Fibroblast of the aortic adventitia (primary cell): ENCODE data around the gene PRRG4. TPM values are rescaled to one million over a fixed set of nuclear protein-coding genes. Genes with fewer than 3 reads are reported as not detected.
A peak's percentile ranks its signal among the peaks of the same experiment; 100 is the strongest.
"Not testable (repeated sequence)": the region's sequence is repeated elsewhere in the genome, so short reads cannot be mapped to it uniquely, and the experiment has no call there.

Experiments used
- DNase-seq: peaks from one replicate; pipeline ENCODE4 v3.0.0-alpha.2; 2010; ENCODE audit warnings: low read depth
- H3K4me3 ChIP-seq: 2 replicates; pipeline ENCODE4 v1.5.1; 2011; ENCODE audit warnings: low read depth, mild to moderate bottlenecking, control low read depth, low read length, moderate library complexity
- total RNA-seq: library from RNA; depleted of rRNA; stranded (reverse); fragments of >200 nt; gene quantifications from 2 replicates; pipeline ENCODE4 v1.2.3, GENCODE V29; 2012; ENCODE audit warnings: low replicate concordance
- TF ChIP-seq, protein P1 (sequence below): IDR thresholded peaks from 2 replicates; pipeline ENCODE4 v1.5.1; 2011; ENCODE audit warnings: mild to moderate bottlenecking, low read length, control low read depth, inconsistent platforms; ENCODE audit not compliant: insufficient read depth

PRRG4 gene
- total RNA-seq, 1 donor = 0.36 TPM

DNA sequence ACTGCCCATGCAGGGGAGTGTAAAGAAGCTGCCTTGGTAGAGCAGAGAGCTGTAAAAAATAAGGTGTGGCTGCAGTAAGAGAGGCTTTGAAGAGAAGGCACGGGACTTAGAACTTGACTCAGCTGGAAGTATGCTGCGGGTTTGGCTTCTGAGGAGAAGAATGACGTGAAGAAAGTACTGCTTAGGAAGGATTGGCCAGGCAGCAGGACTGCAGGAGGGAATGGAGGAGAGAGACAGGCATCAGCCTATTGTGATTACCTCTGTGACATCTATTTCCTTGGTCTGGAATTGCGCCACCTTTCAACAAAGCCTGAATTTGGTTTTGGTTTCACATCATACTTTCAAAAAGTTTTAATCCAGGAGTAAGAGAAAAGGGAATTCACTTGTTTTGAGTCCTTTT lies 22.5 kb downstream of the PRRG4 start:
- H3K4me3 ChIP-seq = peak overlapping the region; percentile 9
- TF ChIP-seq, protein P1, sequence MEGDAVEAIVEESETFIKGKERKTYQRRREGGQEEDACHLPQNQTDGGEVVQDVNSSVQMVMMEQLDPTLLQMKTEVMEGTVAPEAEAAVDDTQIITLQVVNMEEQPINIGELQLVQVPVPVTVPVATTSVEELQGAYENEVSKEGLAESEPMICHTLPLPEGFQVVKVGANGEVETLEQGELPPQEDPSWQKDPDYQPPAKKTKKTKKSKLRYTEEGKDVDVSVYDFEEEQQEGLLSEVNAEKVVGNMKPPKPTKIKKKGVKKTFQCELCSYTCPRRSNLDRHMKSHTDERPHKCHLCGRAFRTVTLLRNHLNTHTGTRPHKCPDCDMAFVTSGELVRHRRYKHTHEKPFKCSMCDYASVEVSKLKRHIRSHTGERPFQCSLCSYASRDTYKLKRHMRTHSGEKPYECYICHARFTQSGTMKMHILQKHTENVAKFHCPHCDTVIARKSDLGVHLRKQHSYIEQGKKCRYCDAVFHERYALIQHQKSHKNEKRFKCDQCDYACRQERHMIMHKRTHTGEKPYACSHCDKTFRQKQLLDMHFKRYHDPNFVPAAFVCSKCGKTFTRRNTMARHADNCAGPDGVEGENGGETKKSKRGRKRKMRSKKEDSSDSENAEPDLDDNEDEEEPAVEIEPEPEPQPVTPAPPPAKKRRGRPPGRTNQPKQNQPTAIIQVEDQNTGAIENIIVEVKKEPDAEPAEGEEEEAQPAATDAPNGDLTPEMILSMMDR = no peak
- DNase-seq = peak; percentile 68

DNA sequence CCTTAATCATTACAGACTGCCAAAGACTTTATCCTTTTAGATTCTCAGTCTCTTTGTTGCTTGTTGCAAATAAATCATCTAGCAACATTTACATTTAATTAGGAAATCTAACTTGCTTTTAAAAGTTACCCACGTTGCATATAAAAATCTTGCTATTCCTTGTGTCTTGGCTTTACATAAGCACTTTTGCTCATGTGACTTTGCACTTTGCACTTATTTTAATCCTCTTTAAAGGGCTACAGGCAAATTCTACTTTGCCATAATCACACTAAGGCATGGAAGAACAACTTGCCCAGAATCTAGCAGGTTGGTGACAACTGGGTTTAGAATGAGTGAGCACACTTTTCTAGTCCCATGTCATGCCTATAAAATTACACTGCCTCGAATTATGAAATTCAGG lies 25.9 kb downstream of the PRRG4 start:
- TF ChIP-seq, protein P1 = no peak
- H3K4me3 ChIP-seq = no peak overlapping the region
- DNase-seq = no peak

DNA sequence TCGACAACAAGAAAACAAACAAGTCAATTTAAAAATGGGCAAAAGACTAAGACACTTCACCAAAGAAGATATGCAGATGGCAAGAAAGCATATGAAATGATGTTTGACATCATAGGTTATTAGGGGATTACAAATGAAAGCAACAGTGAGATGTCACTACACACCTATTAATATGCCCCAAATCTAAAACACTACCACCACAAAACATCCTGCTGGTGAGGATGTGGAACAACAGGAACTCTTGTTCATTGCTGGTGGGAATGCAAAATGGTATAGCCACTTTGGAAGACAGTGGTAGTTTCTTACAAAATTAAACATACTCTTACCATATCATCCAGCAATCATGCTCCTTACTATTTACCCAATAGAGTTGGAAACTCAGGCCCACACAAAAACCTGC lies 29.0 kb downstream of the PRRG4 start:
- no peak overlapping the region for H3K4me3 ChIP-seq
- no peak for DNase-seq
- TF ChIP-seq, protein P1 = no peak

DNA sequence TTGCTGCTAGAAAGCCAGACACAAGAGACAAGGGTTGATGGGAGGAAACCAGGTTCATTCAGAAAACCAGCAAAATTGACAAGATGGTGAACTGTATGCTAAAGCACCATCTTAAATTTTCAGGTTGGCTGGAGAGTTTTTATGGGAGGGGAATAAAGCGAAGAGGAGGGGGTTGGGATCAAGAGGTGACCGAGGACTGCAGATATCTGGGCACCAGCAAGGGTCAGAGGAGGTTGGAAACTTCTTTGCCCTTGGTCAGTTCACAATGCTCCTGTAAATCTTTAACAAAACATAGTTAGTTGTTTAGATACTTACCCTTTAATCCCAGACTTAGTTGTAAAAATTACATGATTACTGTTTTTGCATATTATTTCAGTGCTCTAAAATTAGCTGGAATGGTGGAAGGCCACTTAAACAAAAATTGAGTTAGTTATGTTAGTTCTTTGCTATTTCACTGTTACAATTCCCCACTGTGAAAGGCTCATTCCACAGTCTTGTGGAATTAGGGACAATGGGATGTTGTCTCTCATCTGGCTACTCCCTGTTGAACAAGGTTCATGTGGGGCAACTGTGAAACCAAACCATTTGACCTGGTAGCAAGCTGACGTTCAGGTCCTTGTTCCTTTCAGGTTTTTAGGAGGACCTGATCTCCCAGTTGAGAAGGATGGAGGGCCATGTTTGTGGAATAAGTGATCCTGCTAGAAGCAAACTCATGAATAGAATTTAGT lies 32.3 kb downstream of the PRRG4 start:
- TF ChIP-seq, protein P1 = no peak
- no peak for DNase-seq
- no peak overlapping the region for H3K4me3 ChIP-seq

DNA sequence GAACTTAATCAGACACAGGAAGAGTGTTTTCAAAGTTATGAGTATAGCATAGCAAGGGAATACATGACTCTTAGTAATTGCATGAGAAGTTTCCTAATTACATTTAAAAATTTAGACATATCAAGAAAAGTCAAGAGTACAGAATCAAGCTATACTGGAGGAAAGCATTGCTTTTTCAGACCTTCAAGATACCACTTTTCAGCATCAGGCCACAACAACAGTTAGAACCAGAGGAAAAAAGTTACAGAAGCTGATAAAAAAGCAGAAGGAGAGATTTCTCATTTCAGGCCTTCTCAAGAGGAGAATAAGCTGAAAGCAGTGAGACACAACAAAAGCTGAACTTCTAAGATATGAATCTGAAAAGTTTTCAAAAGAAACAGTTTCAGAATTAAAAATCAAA lies 34.8 kb downstream of the PRRG4 start:
- TF ChIP-seq, protein P1 = no peak
- H3K4me3 ChIP-seq = no peak overlapping the region
- DNase-seq = no peak

DNA sequence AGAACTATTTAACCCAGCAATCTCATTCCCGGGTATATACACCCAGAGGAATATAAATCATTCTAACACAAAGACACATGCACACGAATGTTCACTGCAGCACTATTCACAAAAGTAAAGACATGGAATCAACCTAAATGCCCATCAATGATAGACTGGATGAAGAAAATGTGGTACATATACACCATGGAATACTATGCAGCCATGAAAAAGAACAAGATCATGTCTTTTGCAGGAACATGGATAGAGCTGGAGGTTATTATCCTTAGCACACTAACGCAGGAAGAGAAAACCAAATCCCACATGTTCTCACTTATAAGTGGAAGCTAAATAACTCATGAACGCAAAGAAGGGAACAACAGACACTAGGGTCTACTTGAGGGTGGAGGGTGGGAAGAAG lies 39.0 kb downstream of the PRRG4 start:
- H3K4me3 ChIP-seq, DNase-seq: not testable (repeated sequence)

DNA sequence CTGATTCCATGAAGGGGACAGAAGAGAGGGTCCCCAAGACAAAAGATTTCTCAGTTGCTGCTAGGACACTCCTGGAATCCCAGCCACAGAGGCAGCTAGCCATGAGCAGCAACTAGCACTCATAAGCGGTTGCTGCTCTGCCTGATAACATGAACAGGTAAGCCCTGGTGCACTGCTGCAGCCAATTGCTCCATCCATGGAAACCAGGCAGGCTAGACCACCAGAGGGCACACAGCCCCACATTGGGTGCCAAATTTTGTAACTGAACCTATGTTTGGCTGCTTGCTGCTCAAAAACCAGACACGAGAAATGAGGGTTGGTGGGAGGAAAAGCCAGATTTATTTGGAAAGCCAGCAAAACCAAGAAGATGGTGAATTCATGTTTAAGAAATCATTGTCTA lies 40.9 kb downstream of the PRRG4 start:
- TF ChIP-seq, protein P1 = peak; percentile 19
- no peak for DNase-seq
- H3K4me3 ChIP-seq = no peak overlapping the region
